Glutamatergic neuron (in vitro differentiated cells): ENCODE results near the gene NDUFS7. TPM values are rescaled to one million over a fixed set of nuclear protein-coding genes. Genes with fewer than 3 reads are reported as not detected.

ENCODE experiments used
- DNase-seq: peaks from one replicate; pipeline ENCODE4 v3.0.0; 2022
- H3K27ac Mint-ChIP-seq: one replicate; pipeline ENCODE4 v1.8.0; 2020; ENCODE audit warnings: mild to moderate bottlenecking, mixed read lengths, inconsistent platforms; ENCODE audit not compliant: unreplicated experiment
- H3K27me3 Mint-ChIP-seq: one replicate; pipeline ENCODE4 v1.8.0; 2020; ENCODE audit warnings: mild to moderate bottlenecking, moderate library complexity, mixed read lengths, inconsistent platforms; ENCODE audit not compliant: unreplicated experiment
- H3K36me3 Mint-ChIP-seq: one replicate; pipeline ENCODE4 v1.8.0; 2020; ENCODE audit warnings: mild to moderate bottlenecking, mixed read lengths, inconsistent platforms; ENCODE audit not compliant: unreplicated experiment
- H3K4me1 Mint-ChIP-seq: one replicate; pipeline ENCODE4 v1.8.0; 2020; ENCODE audit warnings: mild to moderate bottlenecking, low read depth, mixed read lengths, inconsistent platforms; ENCODE audit not compliant: unreplicated experiment
- H3K4me3 Mint-ChIP-seq: one replicate; pipeline ENCODE4 v1.8.0; 2020; ENCODE audit warnings: mild to moderate bottlenecking, mixed read lengths, inconsistent platforms; ENCODE audit not compliant: unreplicated experiment
- H3K9me3 Mint-ChIP-seq: one replicate; pipeline ENCODE4 v1.8.0; 2020; ENCODE audit warnings: mild to moderate bottlenecking, moderate library complexity, mixed read lengths, inconsistent platforms; ENCODE audit not compliant: unreplicated experiment
- CTCF ChIP-seq: fragments of 200-600 bp; sonication (generic); IDR thresholded peaks from one replicate; pipeline ENCODE4 v1.5.0; 2021; ENCODE audit not compliant: partially characterized antibody, unreplicated experiment
- total RNA-seq: library from RNA; stranded (reverse); fragmentation: NEBNext Ultra II Directional; extraction: Animal tissue kit (Norgen Biotek cat#: 25700); gene quantifications from one replicate; pipeline ENCODE4 v1.2.1, GENCODE V29; 2021; ENCODE audit not compliant: unreplicated experiment

Gene NDUFS7
- total RNA-seq, 1 donor from 2014 or later: 123 TPM

- peaks cover 41% of the 10 kb centered on the region for H3K4me1 Mint-ChIP-seq
- peak; percentile 70 for DNase-seq
Measured at GRCh38 chr19:1411255-1412191, 27.8 kb downstream of the NDUFS7 start.

GRCh38 chr19:1412323-1412923, 28.7 kb downstream of the NDUFS7 start:
- no peaks in the 10 kb centered on the region for H3K36me3 Mint-ChIP-seq
- TF ChIP-seq CTCF: no peak
- H3K4me1 Mint-ChIP-seq: peaks cover 44% of the 10 kb centered on the region
- no peak for DNase-seq
- peak overlapping the region; percentile 86 for H3K27ac Mint-ChIP-seq
- peaks cover 8% of the 10 kb centered on the region for H3K27me3 Mint-ChIP-seq
- H3K4me3 Mint-ChIP-seq: peak overlapping the region; percentile 96
- peaks cover 14% of the 10 kb centered on the region for H3K9me3 Mint-ChIP-seq

More at GRCh38 chr19:1411255-1412191, 27.8 kb downstream of the NDUFS7 start:
- Mint-ChIP-seq H3K27ac (peak overlapping the region; percentile 86), H3K27me3 (peaks cover 8% of the 10 kb centered on the region), H3K36me3 (no peaks in the 10 kb centered on the region), H3K9me3 (peaks cover 16% of the 10 kb centered on the region), H3K4me3 (peak overlapping the region; percentile 96)
- no peak for TF ChIP-seq CTCF

GRCh38 chr19:1412995-1413800, 29.5 kb downstream of the NDUFS7 start:
- TF ChIP-seq CTCF: no peak
- H3K9me3 Mint-ChIP-seq: peaks cover 14% of the 10 kb centered on the region
- peaks cover 51% of the 10 kb centered on the region for H3K4me1 Mint-ChIP-seq
- H3K36me3 Mint-ChIP-seq: no peaks in the 10 kb centered on the region
- no peak for DNase-seq
- no peak overlapping the region for H3K4me3 Mint-ChIP-seq
- no peak overlapping the region for H3K27ac Mint-ChIP-seq
- H3K27me3 Mint-ChIP-seq: peaks cover 8% of the 10 kb centered on the region

GRCh38 chr19:1416014-1416841, 32.5 kb downstream of the NDUFS7 start:
- H3K4me1 Mint-ChIP-seq: peaks cover 29% of the 10 kb centered on the region
- DNase-seq: no peak
- H3K27ac Mint-ChIP-seq: peak overlapping the region; percentile 48
- no peak for TF ChIP-seq CTCF
- peaks cover 13% of the 10 kb centered on the region for H3K9me3 Mint-ChIP-seq
- peaks cover 4% of the 10 kb centered on the region for H3K27me3 Mint-ChIP-seq
- peak overlapping the region; percentile 46 for H3K4me3 Mint-ChIP-seq
- no peaks in the 10 kb centered on the region for H3K36me3 Mint-ChIP-seq
